Fibroblast of the aortic adventitia (primary cell): ENCODE data around the gene PDYN. TPM values are rescaled to one million over a fixed set of nuclear protein-coding genes. Genes with fewer than 3 reads are reported as not detected.

Experiments
- DNase-seq: peaks from one replicate; pipeline ENCODE4 v3.0.0-alpha.2; 2010; ENCODE audit warnings: low read depth
- H3K4me3 ChIP-seq: 2 replicates; pipeline ENCODE4 v1.5.1; 2011; ENCODE audit warnings: low read depth, mild to moderate bottlenecking, control low read depth, low read length, moderate library complexity
- CTCF ChIP-seq: IDR thresholded peaks from 2 replicates; pipeline ENCODE4 v1.5.1; 2011; ENCODE audit warnings: mild to moderate bottlenecking, low read length, control low read depth, inconsistent platforms; ENCODE audit not compliant: insufficient read depth
- total RNA-seq: library from RNA; depleted of rRNA; stranded (reverse); fragments of >200 nt; gene quantifications from 2 replicates; pipeline ENCODE4 v1.2.3, GENCODE V29; 2012; ENCODE audit warnings: low replicate concordance

The PDYN gene
- total RNA-seq, 1 donor = not detected

- no peak for TF ChIP-seq CTCF
- no peak overlapping the region for H3K4me3 ChIP-seq
- no peak for DNase-seq
Measured at GRCh38 chr20:1938464-1939269, 55.2 kb downstream of the PDYN start.

- TF ChIP-seq CTCF = no peak
- no peak for DNase-seq
- no peak overlapping the region for H3K4me3 ChIP-seq
Measured at GRCh38 chr20:1937316-1937976, 56.4 kb downstream of the PDYN start.

- H3K4me3 ChIP-seq = no peak overlapping the region
- DNase-seq = no peak
- no peak for TF ChIP-seq CTCF
Measured at GRCh38 chr20:1935696-1936366, 58.0 kb downstream of the PDYN start.

- peak; percentile 98 for DNase-seq
- TF ChIP-seq CTCF = no peak
- H3K4me3 ChIP-seq = no peak overlapping the region
Measured at GRCh38 chr20:1934721-1935573, 58.9 kb downstream of the PDYN start.

- DNase-seq = peak; percentile 99
- TF ChIP-seq CTCF = no peak
- no peak overlapping the region for H3K4me3 ChIP-seq
Measured at GRCh38 chr20:1934156-1934555, 59.7 kb downstream of the PDYN start.

- H3K4me3 ChIP-seq = no peak overlapping the region
- DNase-seq = peak; percentile 94
- TF ChIP-seq CTCF = no peak
Measured at GRCh38 chr20:1933465-1933870, 60.4 kb downstream of the PDYN start.
